Cardiac muscle cell (in vitro differentiated cells and primary cell): ENCODE data around the gene OBSL1. TPM values are rescaled to one million over a fixed set of nuclear protein-coding genes. Genes with fewer than 3 reads are reported as not detected.
A peak's percentile ranks its signal among the peaks of the same experiment; 100 is the strongest.

ENCODE experiments used
- DNase-seq, 2 donors: peaks; one replicate each; pipeline versions ENCODE4 v3.0.0 to v3.0.0-alpha.2; 2010 to 2017; ENCODE audit warnings: low read depth in 1 of 2, low spot score in 1 of 2
- H3K27ac ChIP-seq: fragments of 200-600 bp; sonication (generic); 2 replicates; pipeline ENCODE4 v1.5.1; 2016
- H3K27me3 ChIP-seq: fragments of 200-600 bp; sonication (generic); 2 replicates; pipeline ENCODE4 v1.6.0; 2016; ENCODE audit warnings: control low read depth
- H3K36me3 ChIP-seq: fragments of 200-600 bp; sonication (generic); 2 replicates; pipeline ENCODE4 v1.5.1; 2016; ENCODE audit warnings: control low read depth
- H3K4me1 ChIP-seq: fragments of 200-600 bp; sonication (generic); 2 replicates; pipeline ENCODE4 v1.8.1; 2017; ENCODE audit warnings: low read depth, mild to moderate bottlenecking, mixed run types
- H3K4me3 ChIP-seq: fragments of 200-600 bp; sonication (generic); 2 replicates; pipeline ENCODE4 v1.5.1; 2016; ENCODE audit warnings: mild to moderate bottlenecking
- H3K9me3 ChIP-seq: fragments of 200-600 bp; sonication (generic); 2 replicates; pipeline ENCODE4 v1.5.1; 2017; ENCODE audit warnings: low read depth, mild to moderate bottlenecking, control low read depth
- CTCF ChIP-seq: IDR thresholded peaks from 2 replicates; pipeline ENCODE4 v1.5.1; 2012; ENCODE audit warnings: low read depth, mild to moderate bottlenecking, low read length
- polyA plus RNA-seq: library from polyadenylated mRNA; unstranded; fragments of >200 nt; fragmentation: Nextera tagmentation; extraction: Ambion mirVana; gene quantifications from 2 replicates; pipeline ENCODE4 v1.2.1, GENCODE V29; 2016
- total RNA-seq: library from RNA; depleted of rRNA; stranded (reverse); fragments of >200 nt; gene quantifications from 2 replicates; pipeline ENCODE4 v1.2.3, GENCODE V29; 2016

The OBSL1 gene
- total and polyA plus RNA-seq, 2 experiments from 2014 or later, result 276 to 746 TPM

- H3K9me3 ChIP-seq, result no peaks in the 10 kb centered on the region
- H3K4me1 ChIP-seq, result peaks cover 55% of the 10 kb centered on the region
- peak overlapping the region; percentile 28 for H3K4me3 ChIP-seq
- peak overlapping the region; percentile 8 for H3K27ac ChIP-seq
- DNase-seq, result peak; percentile 69 to 84
- H3K36me3 ChIP-seq, result no peaks in the 10 kb centered on the region
- H3K27me3 ChIP-seq, result no peaks in the 10 kb centered on the region
- peak; percentile 82 for TF ChIP-seq CTCF
These were observed 61.4 kb downstream of the OBSL1 start for GRCh38 chr2:219509780-219510511.

- no peak overlapping the region for H3K27ac ChIP-seq
- DNase-seq, result peak in 1 of 2 donors; percentile 11
- H3K9me3 ChIP-seq, result no peaks in the 10 kb centered on the region
- TF ChIP-seq CTCF, result no peak
- no peaks in the 10 kb centered on the region for H3K36me3 ChIP-seq
- H3K4me1 ChIP-seq, result peaks cover 48% of the 10 kb centered on the region
- no peak overlapping the region for H3K4me3 ChIP-seq
- H3K27me3 ChIP-seq, result no peaks in the 10 kb centered on the region
These were observed 62.2 kb downstream of the OBSL1 start for GRCh38 chr2:219508971-219509779.

GRCh38 chr2:219508444-219508734 is 63.0 kb downstream of the OBSL1 start:
- H3K4me1 ChIP-seq, result peaks cover 40% of the 10 kb centered on the region
- no peaks in the 10 kb centered on the region for H3K36me3 ChIP-seq
- H3K27me3 ChIP-seq, result no peaks in the 10 kb centered on the region
- H3K27ac ChIP-seq, result no peak overlapping the region
- DNase-seq, result no peak
- H3K4me3 ChIP-seq, result no peak overlapping the region
- no peak for TF ChIP-seq CTCF
- H3K9me3 ChIP-seq, result no peaks in the 10 kb centered on the region

- H3K9me3 ChIP-seq, result no peaks in the 10 kb centered on the region
- H3K27me3 ChIP-seq, result no peaks in the 10 kb centered on the region
- no peak overlapping the region for H3K27ac ChIP-seq
- DNase-seq, result peak in 1 of 2 donors; percentile 9
- H3K4me1 ChIP-seq, result peaks cover 34% of the 10 kb centered on the region
- no peak for TF ChIP-seq CTCF
- no peak overlapping the region for H3K4me3 ChIP-seq
- no peaks in the 10 kb centered on the region for H3K36me3 ChIP-seq
These were observed 63.5 kb downstream of the OBSL1 start for GRCh38 chr2:219507581-219508443.

- Histone ChIP-seq H3K27me3 (no peaks in the 10 kb centered on the region), H3K36me3 (no peaks in the 10 kb centered on the region), H3K27ac (no peak overlapping the region), H3K9me3 (no peaks in the 10 kb centered on the region), H3K4me3 (no peak overlapping the region), H3K4me1 (peaks cover 26% of the 10 kb centered on the region)
- DNase-seq, result no peak
- TF ChIP-seq CTCF, result no peak
These were observed 64.4 kb downstream of the OBSL1 start for GRCh38 chr2:219506802-219507526.
